ENCODE results near the gene LARP4B.

DNA sequence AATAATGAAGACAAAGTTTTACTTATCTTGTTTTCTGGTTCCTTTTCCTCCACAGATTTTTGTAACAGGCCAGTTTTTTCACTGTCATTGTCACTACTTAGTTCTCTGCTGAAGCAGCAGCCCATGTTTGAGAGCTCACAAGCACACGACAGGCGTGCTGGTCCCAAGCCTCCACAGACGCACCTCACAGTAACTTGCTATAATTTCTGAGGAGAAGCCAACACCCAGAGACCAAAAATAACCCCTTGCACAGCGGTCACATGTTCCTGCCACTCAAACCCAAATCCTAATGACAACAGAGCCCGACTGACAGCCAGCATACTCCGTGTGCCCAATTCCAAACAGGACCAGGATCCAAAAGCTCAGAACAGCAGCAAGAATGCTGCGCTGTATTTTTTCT is 58.5 kb downstream of the LARP4B start:
- TF ChIP-seq NCOA2 (CRISPR knock-in tag; IDR thresholded peaks at IDR 0.05) = no peak
- TF ChIP-seq ZKSCAN1 (IDR thresholded peaks at IDR 0.05; ENCODE audit: low read length) = no peak
- TF ChIP-seq, protein P1, sequence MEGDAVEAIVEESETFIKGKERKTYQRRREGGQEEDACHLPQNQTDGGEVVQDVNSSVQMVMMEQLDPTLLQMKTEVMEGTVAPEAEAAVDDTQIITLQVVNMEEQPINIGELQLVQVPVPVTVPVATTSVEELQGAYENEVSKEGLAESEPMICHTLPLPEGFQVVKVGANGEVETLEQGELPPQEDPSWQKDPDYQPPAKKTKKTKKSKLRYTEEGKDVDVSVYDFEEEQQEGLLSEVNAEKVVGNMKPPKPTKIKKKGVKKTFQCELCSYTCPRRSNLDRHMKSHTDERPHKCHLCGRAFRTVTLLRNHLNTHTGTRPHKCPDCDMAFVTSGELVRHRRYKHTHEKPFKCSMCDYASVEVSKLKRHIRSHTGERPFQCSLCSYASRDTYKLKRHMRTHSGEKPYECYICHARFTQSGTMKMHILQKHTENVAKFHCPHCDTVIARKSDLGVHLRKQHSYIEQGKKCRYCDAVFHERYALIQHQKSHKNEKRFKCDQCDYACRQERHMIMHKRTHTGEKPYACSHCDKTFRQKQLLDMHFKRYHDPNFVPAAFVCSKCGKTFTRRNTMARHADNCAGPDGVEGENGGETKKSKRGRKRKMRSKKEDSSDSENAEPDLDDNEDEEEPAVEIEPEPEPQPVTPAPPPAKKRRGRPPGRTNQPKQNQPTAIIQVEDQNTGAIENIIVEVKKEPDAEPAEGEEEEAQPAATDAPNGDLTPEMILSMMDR (CRISPR knock-in tag; IDR thresholded peaks at IDR 0.05) = no peak
- TF ChIP-seq MXI1 (IDR thresholded peaks at IDR 0.05; ENCODE audit: borderline replicate concordance, low read depth, low read length) = no peak
- no peak for TF ChIP-seq EZH2 (conservative IDR thresholded peaks at IDR 0.05; ENCODE audit: low read depth, low read length)
- TF ChIP-seq SP2 (CRISPR knock-in tag; IDR thresholded peaks at IDR 0.05) = no peak
- no peak for TF ChIP-seq MIER3 (CRISPR knock-in tag; IDR thresholded peaks at IDR 0.05; ENCODE audit: borderline replicate concordance)
- TF ChIP-seq FOXK2 (IDR thresholded peaks at IDR 0.05) = no peak
- no peak for TF ChIP-seq SRF (IDR thresholded peaks at IDR 0.05; ENCODE audit: low read depth, low read length)
- no peak for TF ChIP-seq SMC3 (IDR thresholded peaks at IDR 0.05; ENCODE audit: low read length)
- no peak for TF ChIP-seq TBP (CRISPR knock-in tag; IDR thresholded peaks at IDR 0.05)
